Natural killer cell (primary cell): ENCODE results near the gene POLR3GL. TPM values are rescaled to one million over a fixed set of nuclear protein-coding genes. Genes with fewer than 3 reads are reported as not detected.

ENCODE experiments used
- ATAC-seq, 3 donors: fragments of 150-1000 bp in 2 of 3; fragments of 200-7000 bp in 1 of 3; cut with Tn5 transposase; 1 replicate in 1 of 3; 2 replicates in 2 of 3; pipeline ENCODE4 v1.10.0; 2021; ENCODE audit warnings: mild to moderate bottlenecking in 2 of 3, moderate library complexity in 2 of 3
- DNase-seq, 2 donors: peaks; one replicate each; pipeline versions ENCODE4 v3.0.0 to v3.0.0-alpha.2; 2013 to 2021; ENCODE audit warnings: mixed read lengths in 1 of 2
- H3K27ac ChIP-seq: one replicate; pipeline ENCODE4 v1.5.1; 2013; ENCODE audit warnings: mild to moderate bottlenecking, low read length
- H3K27me3 ChIP-seq: one replicate; pipeline ENCODE4 v1.6.1; 2013; ENCODE audit warnings: low read length; ENCODE audit not compliant: control insufficient read depth, insufficient read depth
- H3K36me3 ChIP-seq: one replicate; pipeline ENCODE4 v1.6.1; 2013; ENCODE audit warnings: low read length; ENCODE audit not compliant: control insufficient read depth, insufficient read depth
- H3K4me1 ChIP-seq: one replicate; pipeline ENCODE4 v1.6.1; 2013; ENCODE audit warnings: low read length; ENCODE audit not compliant: control insufficient read depth, insufficient read depth
- H3K4me3 ChIP-seq: one replicate; pipeline ENCODE4 v1.5.1; 2013; ENCODE audit warnings: low read length
- H3K9me3 ChIP-seq: one replicate; pipeline ENCODE4 v1.6.1; 2013; ENCODE audit warnings: low read length; ENCODE audit not compliant: control insufficient read depth, insufficient read depth
- H3K27ac Mint-ChIP-seq, 2 donors: one replicate each; pipeline ENCODE4 v1.8.0; 2022; ENCODE audit warnings: mild to moderate bottlenecking in 2 of 2, mixed read lengths in 2 of 2, moderate library complexity in 1 of 2
- H3K27me3 Mint-ChIP-seq, 2 donors: one replicate each; pipeline ENCODE4 v1.8.0; 2022; ENCODE audit warnings: low read depth in 2 of 2, mixed read lengths in 2 of 2
- H3K36me3 Mint-ChIP-seq: one replicate; pipeline ENCODE4 v1.8.0; 2022; ENCODE audit warnings: mixed read lengths
- H3K4me1 Mint-ChIP-seq, 2 donors: one replicate each; pipeline ENCODE4 v1.8.0; 2022; ENCODE audit warnings: mixed read lengths in 2 of 2
- H3K4me3 Mint-ChIP-seq: one replicate; pipeline ENCODE4 v1.8.0; 2022; ENCODE audit warnings: mild to moderate bottlenecking, moderate library complexity, mixed read lengths
- H3K9me3 Mint-ChIP-seq, 2 donors: one replicate each; pipeline ENCODE4 v1.8.0; 2022; ENCODE audit warnings: mixed read lengths in 2 of 2
- CTCF ChIP-seq: fragments of 200-600 bp; IDR thresholded peaks from one replicate; pipeline ENCODE4 v1.8.0; 2022; ENCODE audit warnings: antibody characterized with exemption
- WGBS: methylation state at CpG from one replicate; pipeline ENCODE4 v1.1.7; 2013; ENCODE audit warnings: missing lambda C conversion rate; ENCODE audit not compliant: insufficient coverage; 5-methylcytosine and 5-hydroxymethylcytosine counted together
- intact Hi-C: fragments of 100-400 bp; cut with micrococcal nuclease; formaldehyde crosslinking; loops from one replicate; pipeline ENCODE4 v1.14.2; 2022
- total RNA-seq, 4 donors: library from RNA; stranded (reverse); fragments of 120-200 nt in 1 of 4; gene quantifications; one replicate each; pipeline versions ENCODE4 v1.2.3 to v1.2.4, GENCODE V29; 2013 to 2022

The POLR3GL gene
- total RNA-seq, 3 donors from 2014 or later (not counting 1 experiment from before 2014, with no cell fraction given), result 34.9 to 37.5 (median 37.4) TPM

- peak overlapping the region; percentile 16 for H3K27ac ChIP-seq
- Mint-ChIP-seq H3K4me3 (no peak overlapping the region), H3K27me3 (no peaks in the 10 kb centered on the region), H3K36me3 (peaks cover 20% of the 10 kb centered on the region), H3K27ac (peak overlapping the region; percentile 63 to 79), H3K9me3 (no peaks in the 10 kb centered on the region), H3K4me1 (peaks cover 62 to 66% of the 10 kb centered on the region in 2 donors)
- peaks cover 21% of the 10 kb centered on the region for H3K36me3 ChIP-seq
- no peaks in the 10 kb centered on the region for H3K27me3 ChIP-seq
- no peaks in the 10 kb centered on the region for H3K9me3 ChIP-seq
- no peak for TF ChIP-seq CTCF
- peak in 1 of 3 donors; percentile 24 for ATAC-seq
- 59% methylated on average over 4 of the region's 5 CpGs for WGBS
- intact Hi-C loops, result no loop called here
- DNase-seq, result peak in 1 of 2 donors; percentile 58
- H3K4me1 ChIP-seq, result peaks cover 39% of the 10 kb centered on the region
- H3K4me3 ChIP-seq, result no peak overlapping the region
Measured at GRCh38 chr1:145988773-145989172, 24.3 kb downstream of the POLR3GL start.

- peak in 1 of 2 donors; percentile 39 for DNase-seq
- H3K4me3 Mint-ChIP-seq, result peak overlapping the region; percentile 97
Measured at GRCh38 chr1:145990249-145990855, 25.9 kb downstream of the POLR3GL start.

GRCh38 chr1:145991735-145992412 is 27.4 kb downstream of the POLR3GL start:
- H3K36me3 Mint-ChIP-seq, result peaks cover 47% of the 10 kb centered on the region
- peak overlapping the region; percentile 88 for H3K27ac ChIP-seq
- H3K27ac Mint-ChIP-seq, result peak overlapping the region; percentile 97 to 99
- DNase-seq, result peak in 1 of 2 donors; percentile 38
- H3K27me3 Mint-ChIP-seq, result no peaks in the 10 kb centered on the region
- WGBS, result 78% methylated on average over 6 of the region's 10 CpGs
- peak overlapping the region; percentile 97 for H3K4me3 Mint-ChIP-seq
- peak overlapping the region; percentile 64 for H3K4me3 ChIP-seq
- peaks cover 26% of the 10 kb centered on the region for H3K4me1 ChIP-seq
- no peak for TF ChIP-seq CTCF
- intact Hi-C loops, result no loop called here
- no peaks in the 10 kb centered on the region for H3K27me3 ChIP-seq
- H3K9me3 Mint-ChIP-seq, result no peaks in the 10 kb centered on the region
- peaks cover 41% of the 10 kb centered on the region for H3K36me3 ChIP-seq
- peaks cover 60 to 66% of the 10 kb centered on the region in 2 donors for H3K4me1 Mint-ChIP-seq
- ATAC-seq, result no peak
- H3K9me3 ChIP-seq, result no peaks in the 10 kb centered on the region

More at GRCh38 chr1:145990249-145990855, 25.9 kb downstream of the POLR3GL start:
- H3K9me3 ChIP-seq, result no peaks in the 10 kb centered on the region
- H3K27ac ChIP-seq, result no peak overlapping the region
- ATAC-seq, result no peak
- H3K36me3 Mint-ChIP-seq, result peaks cover 36% of the 10 kb centered on the region
- H3K27me3 Mint-ChIP-seq, result no peaks in the 10 kb centered on the region
- TF ChIP-seq CTCF, result no peak
- H3K4me3 ChIP-seq, result no peak overlapping the region
- no peaks in the 10 kb centered on the region for H3K9me3 Mint-ChIP-seq
- H3K4me1 Mint-ChIP-seq, result peaks cover 63 to 70% of the 10 kb centered on the region in 2 donors
- no peaks in the 10 kb centered on the region for H3K27me3 ChIP-seq
- WGBS, result 97% methylated on average over 6 of the region's 7 CpGs
- intact Hi-C loops, result no loop called here
- peak overlapping the region; percentile 97 to 99 for H3K27ac Mint-ChIP-seq
- peaks cover 37% of the 10 kb centered on the region for H3K36me3 ChIP-seq
- H3K4me1 ChIP-seq, result peaks cover 30% of the 10 kb centered on the region
